H1 (cell line): Measurements from ENCODE around the gene DENND1A. TPM values are rescaled to one million over a fixed set of nuclear protein-coding genes. Genes with fewer than 3 reads are reported as not detected.

Experiments
- CTCF ChIA-PET: fragments of 300-600 bp; sonication (Branson Sonifier 250); formaldehyde crosslinking; loops from one replicate; lab custom pipeline; 2021; ENCODE audit not compliant: partially characterized antibody; lab: Charles Lee
- POLR2A ChIA-PET: fragments of 300-600 bp; sonication (Branson Sonifier 250); formaldehyde crosslinking; loops from one replicate; lab custom pipeline; 2021; ENCODE audit warnings: inconsistent platforms; ENCODE audit not compliant: partially characterized antibody; lab: Charles Lee
- DNase-seq, 2 experiments: peaks; one replicate each; pipeline versions ENCODE4 v3.0.0 to v3.0.0-alpha.2; 2010 to 2022; ENCODE audit warnings: low spot score in 2 of 2, low read depth in 1 of 2, mixed read lengths in 1 of 2
- FAIRE-seq: peaks from 2 replicates; lab custom pipeline; 2011; peaks lifted over from hg19 to GRCh38; lab: Jason Lieb, UNC
- H2AFZ ChIP-seq: 2 replicates; pipeline ENCODE4 v1.8.1; 2012; ENCODE audit warnings: low read length, inconsistent platforms
- H2AK5ac ChIP-seq: 2 replicates; pipeline ENCODE4 v1.6.1; 2013; ENCODE audit warnings: low read depth, low read length
- H2BK120ac ChIP-seq: replicated peaks from 2 replicates; pipeline ENCODE3; 2013; ENCODE audit warnings: low read depth, low read length, inconsistent platforms
- H2BK12ac ChIP-seq: 2 replicates; pipeline ENCODE4 v1.6.1; 2013; ENCODE audit warnings: low read depth, low read length
- H2BK15ac ChIP-seq: 2 replicates; pipeline ENCODE4 v1.6.1; 2013; ENCODE audit warnings: low read length
- H2BK20ac ChIP-seq: 2 replicates; pipeline ENCODE4 v1.6.1; 2013; ENCODE audit warnings: low read length
- H2BK5ac ChIP-seq: 2 replicates; pipeline ENCODE4 v1.6.1; 2013; ENCODE audit warnings: low read depth, low read length
- H3K14ac ChIP-seq: 2 replicates; pipeline ENCODE4 v1.6.1; 2013; ENCODE audit warnings: inconsistent platforms; ENCODE audit not compliant: insufficient read length
- H3K18ac ChIP-seq: 2 replicates; pipeline ENCODE4 v1.6.1; 2013; ENCODE audit warnings: low read length; ENCODE audit errors: extremely low read depth
- H3K23ac ChIP-seq: 2 replicates; pipeline ENCODE4 v1.6.1; 2013; ENCODE audit warnings: inconsistent platforms; ENCODE audit not compliant: insufficient read length
- H3K23me2 ChIP-seq: 2 replicates; pipeline ENCODE4 v1.6.1; 2013; ENCODE audit warnings: low read depth, low read length
- H3K27ac ChIP-seq: 2 replicates; pipeline ENCODE4 v1.6.1; 2011; ENCODE audit warnings: low read depth, low read length, inconsistent platforms
- H3K27me3 ChIP-seq, 4 experiments: replicated peaks in 1 of 4; 1 replicate in 1 of 4; 2 replicates in 3 of 4; pipeline versions ENCODE4 v1.6.1 to v1.8.1; 2011 to 2013; ENCODE audit warnings: low read length in 3 of 4, mild to moderate bottlenecking in 3 of 4, inconsistent platforms in 2 of 4, mixed read lengths in 2 of 4, moderate library complexity in 1 of 4; ENCODE audit not compliant: control insufficient read depth in 3 of 4, insufficient read depth in 3 of 4; ENCODE audit errors: extremely low read depth in 1 of 4
- H3K36me3 ChIP-seq, 4 experiments: 2 replicates each; pipeline versions ENCODE4 v1.6.1 to v1.8.1; 2011 to 2013; ENCODE audit warnings: mild to moderate bottlenecking in 4 of 4, low read length in 3 of 4, moderate library complexity in 2 of 4, control low read depth in 1 of 4, inconsistent platforms in 1 of 4; ENCODE audit not compliant: insufficient read depth in 4 of 4, control insufficient read depth in 2 of 4
- H3K4ac ChIP-seq: replicated peaks from 2 replicates; pipeline ENCODE3; 2013; ENCODE audit warnings: low read length, low read depth, mixed read lengths, inconsistent platforms; ENCODE audit not compliant: insufficient read length
- H3K4me1 ChIP-seq, 4 experiments: replicated peaks in 1 of 4; 1 replicate in 1 of 4; 2 replicates in 3 of 4; pipeline versions ENCODE4 v1.6.1 to v1.8.1; 2011 to 2013; ENCODE audit warnings: low read length in 3 of 4, inconsistent platforms in 2 of 4, mixed read lengths in 1 of 4; ENCODE audit not compliant: insufficient read depth in 4 of 4, control insufficient read depth in 3 of 4
- H3K4me2 ChIP-seq, 2 experiments: 2 replicates each; pipeline versions ENCODE4 v1.6.1 to v1.8.1; 2011 to 2013; ENCODE audit warnings: low read depth in 2 of 2, low read length in 2 of 2, control low read depth in 1 of 2, inconsistent platforms in 1 of 2, mild to moderate bottlenecking in 1 of 2; ENCODE audit not compliant: insufficient read depth in 1 of 2
- H3K4me3 ChIP-seq, 4 experiments: fragments of 200-600, 300-600 bp in 1 of 4; sonication (generic), shearing (Covaris generic), sonication (Bioruptor Twin) in 1 of 4; 2 replicates each; pipeline versions ENCODE4 v1.5.1 to v1.8.1; 2011 to 2016; ENCODE audit warnings: low read length in 4 of 4, low read depth in 3 of 4, control low read depth in 2 of 4, inconsistent platforms in 2 of 4, mild to moderate bottlenecking in 2 of 4, mixed read lengths in 1 of 4, moderate library complexity in 1 of 4; ENCODE audit not compliant: insufficient read depth in 2 of 4; ENCODE audit errors: extremely low read depth in 1 of 4
- H3K56ac ChIP-seq: replicated peaks from 2 replicates; pipeline ENCODE3; 2013; ENCODE audit warnings: low read depth, mild to moderate bottlenecking, mixed read lengths, low read length, inconsistent platforms; ENCODE audit not compliant: insufficient read length
- H3K79me1 ChIP-seq: 2 replicates; pipeline ENCODE4 v1.6.1; 2013; ENCODE audit warnings: low read depth, low read length, control low read depth
- H3K79me2 ChIP-seq, 2 experiments: 2 replicates each; pipeline versions ENCODE4 v1.6.1 to v1.8.1; 2012 to 2013; ENCODE audit warnings: low read length in 2 of 2, mild to moderate bottlenecking in 2 of 2, inconsistent platforms in 1 of 2; ENCODE audit not compliant: insufficient read depth in 2 of 2, control insufficient read depth in 1 of 2
- H3K9ac ChIP-seq, 4 experiments: replicated peaks in 1 of 4; 1 replicate in 1 of 4; 2 replicates in 3 of 4; pipeline versions ENCODE4 v1.6.1 to v1.8.1; 2011 to 2013; ENCODE audit warnings: low read depth in 3 of 4, low read length in 3 of 4, control low read depth in 2 of 4, mild to moderate bottlenecking in 2 of 4, moderate library complexity in 2 of 4, inconsistent platforms in 1 of 4; ENCODE audit errors: extremely low read depth in 1 of 4
- H3K9me3 ChIP-seq, 2 experiments: 2 replicates each; pipeline versions ENCODE4 v1.6.1 to v1.8.1; 2012 to 2013; ENCODE audit warnings: mild to moderate bottlenecking in 2 of 2, moderate library complexity in 2 of 2, control low read depth in 1 of 2, inconsistent platforms in 1 of 2, low read depth in 1 of 2, low read length in 1 of 2, mixed read lengths in 1 of 2; ENCODE audit not compliant: insufficient read depth in 2 of 2
- H4K20me1 ChIP-seq, 2 experiments: replicated peaks in 1 of 2; 2 replicates each; pipeline versions ENCODE3 to v1.8.1; 2011 to 2013; ENCODE audit warnings: inconsistent platforms in 2 of 2, low read length in 2 of 2, mild to moderate bottlenecking in 1 of 2; ENCODE audit not compliant: insufficient read depth in 2 of 2, control insufficient read depth in 1 of 2
- H4K5ac ChIP-seq: 2 replicates; pipeline ENCODE4 v1.6.1; 2013; ENCODE audit warnings: low read length, low read depth, mixed read lengths, inconsistent platforms; ENCODE audit not compliant: insufficient read length
- H4K8ac ChIP-seq: 2 replicates; pipeline ENCODE4 v1.8.0; 2013; ENCODE audit warnings: mild to moderate bottlenecking, moderate library complexity, low read length, inconsistent platforms; ENCODE audit not compliant: insufficient read depth; ENCODE audit errors: extremely low read depth
- H4K91ac ChIP-seq: replicated peaks from 2 replicates; pipeline ENCODE3; 2013; ENCODE audit warnings: low read length, mixed read lengths, inconsistent platforms; ENCODE audit not compliant: insufficient read length
- ATF3 ChIP-seq: IDR thresholded peaks from 2 replicates; pipeline ENCODE4 v1.6.1; 2011; ENCODE audit warnings: low read depth, mild to moderate bottlenecking, low read length; ENCODE audit not compliant: insufficient read depth
- CHD2 ChIP-seq: IDR thresholded peaks from 2 replicates; pipeline ENCODE4 v1.6.1; 2012; ENCODE audit warnings: low read length, improper control_type of control experiment
- CTCF ChIP-seq, 3 experiments: IDR thresholded peaks; 1 replicate in 2 of 3; 2 replicates in 1 of 3; pipeline versions ENCODE4 v1.5.1 to v1.6.1; 2011; ENCODE audit warnings: low read length in 3 of 3, mild to moderate bottlenecking in 3 of 3, inconsistent platforms in 2 of 3, low read depth in 1 of 3, moderate library complexity in 1 of 3; ENCODE audit not compliant: insufficient read depth in 1 of 3; ENCODE audit errors: control extremely low read depth in 1 of 3
- GABPA ChIP-seq: IDR thresholded peaks from 2 replicates; pipeline ENCODE4 v1.6.1; 2011; ENCODE audit warnings: mild to moderate bottlenecking, low read length, moderate library complexity, borderline replicate concordance; ENCODE audit not compliant: insufficient read depth
- KDM5A ChIP-seq: fragments of 200-600 bp; IDR thresholded peaks from 2 replicates; pipeline ENCODE4 v1.7.1; 2012; ENCODE audit warnings: mild to moderate bottlenecking, low read length, inconsistent platforms, mixed read lengths
- POU5F1 ChIP-seq: IDR thresholded peaks from 2 replicates; pipeline ENCODE4 v1.6.1; 2011; ENCODE audit warnings: low read depth, mild to moderate bottlenecking, low read length, moderate library complexity
- RFX5 ChIP-seq: IDR thresholded peaks from 2 replicates; pipeline ENCODE4 v1.6.1; 2011; ENCODE audit warnings: low read depth, low read length, improper control_type of control experiment, borderline replicate concordance
- WGBS, 2 experiments: shearing (Covaris generic) in 1 of 2; methylation state at CpG; one replicate each; pipeline versions ENCODE4 v1.1.6 to v1.1.7; 2013 to 2015; ENCODE audit warnings: low lambda C conversion rate in 2 of 2, mixed read lengths in 2 of 2, inconsistent platforms in 1 of 2, low coverage in 1 of 2, missing lambda C conversion rate in 1 of 2; ENCODE audit not compliant: insufficient replicate concordance in 2 of 2, insufficient coverage in 1 of 2, insufficient read length in 1 of 2; ENCODE audit errors: extremely low coverage in 1 of 2, missing lambda C conversion rate in 1 of 2; 5-methylcytosine and 5-hydroxymethylcytosine counted together
- polyA plus RNA-seq, 7 experiments: library from polyadenylated mRNA; depleted of rRNA in 3 of 7; stranded (reverse) in 5 of 7; unstranded in 2 of 7; fragments of >200 nt in 5 of 7; fragments of 200-250 nt in 2 of 7; gene quantifications; 1 replicate in 5 of 7; 2 replicates in 1 of 7; 4 replicates in 1 of 7; pipeline versions ENCODE4 v1.2.1 to v1.2.3, GENCODE V29; 2011 to 2013; ENCODE audit warnings: missing spikeins in 2 of 7, mixed read lengths in 2 of 7
- total RNA-seq: library from RNA; stranded (reverse); fragmentation: NEBNext Ultra II Directional; extraction: Animal tissue kit (Norgen Biotek cat#: 25700); gene quantifications from 2 replicates; pipeline ENCODE4 v1.2.1, GENCODE V29; 2021

Gene DENND1A
- total and polyA plus RNA-seq, 2 of the 8 experiments (the other 6 are each of a cell fraction or from before 2014, with no cell fraction given), result 24.1 to 26.4 TPM

- no peak overlapping the region for H2BK20ac ChIP-seq
- no peak overlapping the region for H3K56ac ChIP-seq
- H4K8ac ChIP-seq, result no peak overlapping the region
- ChIA-PET CTCF (interaction anchor here (1.2 kb wide), 1 partner anchor 10 kb away, joined by 5 read pairs; no protein-coding TSS in a partner anchor), POLR2A (no interaction called here)
- H3K79me2 ChIP-seq, result peaks cover 3 to 5% of the 10 kb centered on the region in 2 experiments; a peak in 2 of 4 replicates
- no peak overlapping the region for H3K14ac ChIP-seq
- DNase-seq, result no peak
- H2AFZ ChIP-seq, result no peak overlapping the region
- H3K4me3 ChIP-seq, result no peak overlapping the region
- no peak overlapping the region for H4K5ac ChIP-seq
- H4K20me1 ChIP-seq, result no peaks in the 10 kb centered on the region
- no peaks in the 10 kb centered on the region for H3K36me3 ChIP-seq
- no peak overlapping the region for H2BK15ac ChIP-seq
- no peaks in the 10 kb centered on the region for H3K27me3 ChIP-seq
- H2BK120ac ChIP-seq, result no peak overlapping the region
- no peak overlapping the region for H2BK5ac ChIP-seq
- no peak for FAIRE-seq
- H3K4me2 ChIP-seq, result no peak overlapping the region
- no peak overlapping the region for H4K91ac ChIP-seq
- no peak overlapping the region for H3K27ac ChIP-seq
- H3K4me1 ChIP-seq, result peaks cover 0 to 3% (median 0%) of the 10 kb centered on the region in 4 experiments; a peak in 2 of 7 replicates
- no peak overlapping the region for H3K23ac ChIP-seq
- H3K9me3 ChIP-seq, result no peaks in the 10 kb centered on the region
- H3K18ac ChIP-seq, result no peak overlapping the region
- H3K23me2 ChIP-seq, result no peaks in the 10 kb centered on the region
- no peak overlapping the region for H3K4ac ChIP-seq
- no peak overlapping the region for H3K9ac ChIP-seq
- H2BK12ac ChIP-seq, result no peak overlapping the region
- TF ChIP-seq POU5F1 (no peak), GABPA (no peak), CHD2 (no peak), CTCF (IDR thresholded peaks at IDR 0.05; ENCODE audit: control extremely low read depth in 1 of 3, insufficient read depth in 1 of 3, low read depth in 1 of 3, low read length in 3 of 3) (no peak), ATF3 (no peak), RFX5 (no peak), KDM5A (no peak)
- no peak overlapping the region for H2AK5ac ChIP-seq
- 90% methylated on average over 2 of the region's 2 CpGs; no CpG with 5 or more reads in 1 of the 2 experiments for WGBS, 2 experiments
- H3K79me1 ChIP-seq, result no peaks in the 10 kb centered on the region
These were observed 133.8 kb downstream of the DENND1A start for GRCh38 chr9:123796094-123796493.
